Mesendoderm (in vitro differentiated cells): ENCODE data around the gene MRPL1.

ENCODE experiments used
- DNase-seq: peaks from one replicate; pipeline ENCODE4 v3.0.0; 2013
- H2AK5ac ChIP-seq: 2 replicates; pipeline ENCODE4 v1.6.1; 2013; ENCODE audit warnings: low read length, inconsistent platforms
- H2BK120ac ChIP-seq: 2 replicates; pipeline ENCODE4 v1.6.1; 2013; ENCODE audit warnings: low read depth, mild to moderate bottlenecking, low read length, moderate library complexity, mixed read lengths
- H2BK15ac ChIP-seq: replicated peaks from 2 replicates; pipeline ENCODE4 v1.6.1; 2013; ENCODE audit warnings: low read depth, mild to moderate bottlenecking, moderate library complexity
- H2BK5ac ChIP-seq: 2 replicates; pipeline ENCODE4 v1.6.1; 2013; ENCODE audit warnings: low read length, inconsistent platforms
- H3K18ac ChIP-seq: 2 replicates; pipeline ENCODE4 v1.6.1; 2013; ENCODE audit warnings: mild to moderate bottlenecking, low read length, mixed read lengths
- H3K23ac ChIP-seq: one replicate; pipeline ENCODE4 v1.6.1; 2013; ENCODE audit warnings: low read length
- H3K27ac ChIP-seq: 2 replicates; pipeline ENCODE4 v1.5.1; 2013; ENCODE audit warnings: low read depth, mild to moderate bottlenecking, inconsistent platforms, low read length, moderate library complexity
- H3K27me3 ChIP-seq: 2 replicates; pipeline ENCODE4 v1.6.1; 2013; ENCODE audit warnings: low read length, control low read depth, mild to moderate bottlenecking, inconsistent platforms; ENCODE audit not compliant: insufficient read depth, poor library complexity
- H3K36me3 ChIP-seq: 2 replicates; pipeline ENCODE4 v1.6.1; 2013; ENCODE audit warnings: low read length, inconsistent platforms; ENCODE audit not compliant: control insufficient read depth, insufficient read depth
- H3K4ac ChIP-seq: one replicate; pipeline ENCODE4 v1.6.1; 2013; ENCODE audit warnings: low read depth, mild to moderate bottlenecking, low read length, moderate library complexity
- H3K4me1 ChIP-seq: 2 replicates; pipeline ENCODE4 v1.6.1; 2013; ENCODE audit warnings: low read depth, low read length, inconsistent platforms; ENCODE audit not compliant: control insufficient read depth
- H3K4me2 ChIP-seq: 2 replicates; pipeline ENCODE4 v1.6.1; 2013; ENCODE audit warnings: low read length
- H3K4me3 ChIP-seq: 2 replicates; pipeline ENCODE4 v1.5.1; 2013; ENCODE audit warnings: mild to moderate bottlenecking, low read length
- H3K56ac ChIP-seq: one replicate; pipeline ENCODE4 v1.6.1; 2013; ENCODE audit warnings: low read length
- H3K79me1 ChIP-seq: 2 replicates; pipeline ENCODE4 v1.6.1; 2013; ENCODE audit warnings: low read length, inconsistent platforms
- H3K79me2 ChIP-seq: 2 replicates; pipeline ENCODE4 v1.6.1; 2013; ENCODE audit warnings: mild to moderate bottlenecking, low read length; ENCODE audit not compliant: control insufficient read depth, insufficient read depth
- H3K9ac ChIP-seq: 2 replicates; pipeline ENCODE4 v1.6.1; 2013; ENCODE audit warnings: low read length, inconsistent platforms
- H4K5ac ChIP-seq: one replicate; pipeline ENCODE4 v1.6.1; 2013; ENCODE audit warnings: low read length
- H4K8ac ChIP-seq: one replicate; pipeline ENCODE4 v1.6.1; 2013; ENCODE audit warnings: low read depth, mild to moderate bottlenecking, control low read depth, low read length, moderate library complexity
- WGBS: extraction: QIAGEN DNeasy Blood & Tissue Kit; methylation state at CpG from one replicate; pipeline ENCODE4 v1.1.7; 2013; ENCODE audit warnings: low lambda C conversion rate, missing lambda C conversion rate; ENCODE audit not compliant: insufficient coverage; ENCODE audit errors: extremely low coverage; 5-methylcytosine and 5-hydroxymethylcytosine counted together

Gene MRPL1

DNA sequence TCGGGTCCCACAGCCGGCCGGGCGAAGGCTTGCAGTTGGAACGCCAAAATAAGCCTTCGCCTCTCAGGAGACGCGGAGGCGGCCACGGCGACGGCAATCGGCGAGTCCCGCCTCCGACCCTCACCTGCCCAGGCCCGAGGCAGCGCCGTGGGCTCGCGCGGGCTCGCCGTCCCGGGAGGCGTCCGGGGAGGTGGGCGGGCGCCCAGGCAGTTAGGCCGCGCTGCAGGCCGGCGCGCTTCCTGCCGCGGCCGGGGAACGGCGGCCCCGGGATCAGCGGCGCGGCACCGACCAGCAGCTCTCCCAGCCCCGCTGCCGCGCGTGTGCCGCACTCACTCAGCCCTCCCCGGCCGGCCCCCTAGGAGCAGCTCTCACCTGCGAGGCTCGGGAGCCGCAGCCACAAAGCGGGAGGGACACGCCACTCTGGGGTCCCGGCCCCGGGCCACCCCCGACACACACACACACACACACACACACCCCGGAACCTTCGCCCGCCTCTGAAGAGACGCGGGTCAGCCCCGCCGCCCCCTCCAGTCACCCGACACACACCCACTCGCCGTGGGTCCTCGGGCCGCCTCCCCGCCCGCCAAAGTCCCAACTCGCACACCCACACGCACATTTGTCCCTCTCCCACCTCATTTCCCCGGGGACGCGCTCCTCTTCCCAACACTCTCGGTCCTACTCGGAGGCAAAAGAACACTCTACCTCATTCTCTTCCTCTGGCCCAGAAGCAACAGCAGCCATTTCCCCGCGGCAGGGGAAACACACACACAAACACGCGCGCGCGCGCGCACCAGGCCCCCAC, 43.8 kb upstream of the MRPL1 start, which contains the start of gene CNOT6L:
TSS of gene CNOT6L (minus strand) at position 767 of the 802 bp plus-strand sequence. CDS start at position 707, 60 bp downstream.
- H3K56ac ChIP-seq: peak within 1 kb of the TSS; percentile 93
- H3K79me1 ChIP-seq: peaks cover 2% of the 10 kb centered on the region
- peak; percentile 85 for DNase-seq
- H3K27ac ChIP-seq: peak within 1 kb of the TSS; percentile 85
- H2AK5ac ChIP-seq: no peak within 1 kb of the TSS
- no peaks in the 10 kb centered on the region for H3K27me3 ChIP-seq
- H3K4me2 ChIP-seq: peak within 1 kb of the TSS; percentile 92
- H3K18ac ChIP-seq: peak within 1 kb of the TSS; percentile 19
- no peak within 1 kb of the TSS for H2BK15ac ChIP-seq
- no peak within 1 kb of the TSS for H3K4ac ChIP-seq
- no CpG with 5 or more reads among the region's 89 CpGs for WGBS
- H3K4me3 ChIP-seq: peak within 1 kb of the TSS; percentile 84
- H3K36me3 ChIP-seq: no peaks in the 10 kb centered on the region
- H4K8ac ChIP-seq: no peak within 1 kb of the TSS
- no peak within 1 kb of the TSS for H4K5ac ChIP-seq
- H3K23ac ChIP-seq: peak within 1 kb of the TSS; percentile 94
- H3K79me2 ChIP-seq: no peaks in the 10 kb centered on the region
- H2BK5ac ChIP-seq: no peak within 1 kb of the TSS
- peaks cover 4% of the 10 kb centered on the region for H3K4me1 ChIP-seq
- peak within 1 kb of the TSS; percentile 84 for H3K9ac ChIP-seq
- H2BK120ac ChIP-seq: no peak within 1 kb of the TSS

DNA sequence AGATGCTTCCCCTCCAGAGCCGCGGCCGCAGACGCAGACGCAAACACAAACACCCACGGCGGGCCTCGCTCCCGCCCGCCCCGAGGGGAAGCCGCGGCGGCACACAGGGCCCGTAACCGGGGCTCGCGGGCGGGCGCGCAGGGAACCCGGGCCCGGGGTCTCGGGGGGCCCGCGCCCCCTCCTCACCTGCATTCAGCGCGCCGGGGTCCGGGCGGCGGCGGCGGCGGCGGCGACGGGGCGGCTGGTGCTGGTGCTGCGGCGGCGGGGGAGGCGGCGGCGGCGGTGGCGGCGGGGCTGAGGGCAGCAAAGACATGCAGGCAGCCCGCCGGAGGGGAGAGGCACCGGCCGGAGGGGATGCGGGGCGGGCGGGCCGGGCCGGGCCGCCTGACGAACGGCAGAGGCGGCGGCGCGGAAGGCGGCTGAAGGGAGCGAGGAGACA, 43.2 kb upstream of the MRPL1 start:
- H3K9ac ChIP-seq: peak overlapping the region; percentile 84
- peak overlapping the region; percentile 94 for H3K23ac ChIP-seq
- H3K27me3 ChIP-seq: no peaks in the 10 kb centered on the region
- H3K36me3 ChIP-seq: no peaks in the 10 kb centered on the region
- H2AK5ac ChIP-seq: no peak overlapping the region
- H3K79me2 ChIP-seq: no peaks in the 10 kb centered on the region
- peak overlapping the region; percentile 84 for H3K4me3 ChIP-seq
- DNase-seq: no peak
- H3K4ac ChIP-seq: no peak overlapping the region
- H3K56ac ChIP-seq: peak overlapping the region; percentile 93
- no peak overlapping the region for H2BK120ac ChIP-seq
- H3K27ac ChIP-seq: peak overlapping the region; percentile 85
- peaks cover 4% of the 10 kb centered on the region for H3K4me1 ChIP-seq
- H3K79me1 ChIP-seq: peaks cover 2% of the 10 kb centered on the region
- H2BK15ac ChIP-seq: no peak overlapping the region
- WGBS: no CpG with 5 or more reads among the region's 66 CpGs
- H4K8ac ChIP-seq: no peak overlapping the region
- peak overlapping the region; percentile 92 for H3K4me2 ChIP-seq
- H2BK5ac ChIP-seq: no peak overlapping the region
- no peak overlapping the region for H4K5ac ChIP-seq
- peak overlapping the region; percentile 19 for H3K18ac ChIP-seq

DNA sequence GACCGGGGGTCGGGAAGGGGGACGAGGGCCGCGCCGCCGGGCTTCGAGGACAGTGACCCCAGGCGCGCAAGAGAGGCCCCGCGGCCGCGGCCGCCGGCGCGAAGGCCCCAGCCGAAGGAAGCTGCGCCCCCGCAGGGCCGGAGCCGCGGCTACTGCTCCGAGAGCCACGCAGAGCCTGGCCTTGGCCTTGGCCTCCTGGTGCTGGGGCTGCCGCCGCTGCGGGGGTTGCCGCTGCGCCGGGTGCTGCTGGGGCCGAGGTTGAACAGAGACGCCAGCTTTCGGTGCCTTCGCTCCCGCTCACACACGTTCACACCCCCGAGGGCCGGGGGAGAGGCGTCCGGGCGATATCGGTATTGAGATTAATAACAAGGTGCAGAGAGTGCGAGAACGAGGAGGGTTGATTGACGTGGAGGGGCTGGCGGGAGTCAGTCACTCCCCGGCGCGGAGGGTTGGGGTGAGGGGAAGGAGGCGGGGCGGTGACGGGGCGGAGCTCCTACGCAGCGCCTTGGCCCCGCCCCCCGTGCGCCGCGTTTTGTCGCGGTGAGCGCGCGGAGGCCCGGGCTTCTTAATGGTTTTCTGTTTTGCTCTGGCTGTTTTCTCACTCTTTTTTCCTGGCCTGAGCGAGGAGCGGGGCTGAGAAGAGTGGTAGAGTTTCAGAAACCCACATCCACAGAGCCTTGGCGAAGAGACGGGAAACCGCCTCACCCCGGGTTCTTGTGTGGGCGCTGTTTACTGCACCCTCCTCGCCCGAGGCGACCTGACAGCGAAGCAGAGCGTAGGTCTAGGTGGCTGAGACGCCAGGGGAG, 42.6 kb upstream of the MRPL1 start:
- Histone ChIP-seq H2BK5ac (no peak overlapping the region), H3K23ac (no peak overlapping the region), H3K56ac (peak overlapping the region; percentile 96), H3K4me1 (peaks cover 4% of the 10 kb centered on the region), H3K4ac (no peak overlapping the region), H3K9ac (peak overlapping the region; percentile 89), H3K18ac (peak overlapping the region; percentile 85), H2BK15ac (no peak overlapping the region), H4K5ac (no peak overlapping the region), H3K79me1 (peaks cover 2% of the 10 kb centered on the region), H3K36me3 (no peaks in the 10 kb centered on the region), H3K4me3 (peak overlapping the region; percentile 90), H4K8ac (no peak overlapping the region), H3K27ac (peak overlapping the region; percentile 85), H3K27me3 (no peaks in the 10 kb centered on the region), H2BK120ac (no peak overlapping the region), H3K79me2 (no peaks in the 10 kb centered on the region), H2AK5ac (no peak overlapping the region), H3K4me2 (peak overlapping the region; percentile 77)
- DNase-seq: peak; percentile 89
- no CpG with 5 or more reads among the region's 81 CpGs for WGBS

DNA sequence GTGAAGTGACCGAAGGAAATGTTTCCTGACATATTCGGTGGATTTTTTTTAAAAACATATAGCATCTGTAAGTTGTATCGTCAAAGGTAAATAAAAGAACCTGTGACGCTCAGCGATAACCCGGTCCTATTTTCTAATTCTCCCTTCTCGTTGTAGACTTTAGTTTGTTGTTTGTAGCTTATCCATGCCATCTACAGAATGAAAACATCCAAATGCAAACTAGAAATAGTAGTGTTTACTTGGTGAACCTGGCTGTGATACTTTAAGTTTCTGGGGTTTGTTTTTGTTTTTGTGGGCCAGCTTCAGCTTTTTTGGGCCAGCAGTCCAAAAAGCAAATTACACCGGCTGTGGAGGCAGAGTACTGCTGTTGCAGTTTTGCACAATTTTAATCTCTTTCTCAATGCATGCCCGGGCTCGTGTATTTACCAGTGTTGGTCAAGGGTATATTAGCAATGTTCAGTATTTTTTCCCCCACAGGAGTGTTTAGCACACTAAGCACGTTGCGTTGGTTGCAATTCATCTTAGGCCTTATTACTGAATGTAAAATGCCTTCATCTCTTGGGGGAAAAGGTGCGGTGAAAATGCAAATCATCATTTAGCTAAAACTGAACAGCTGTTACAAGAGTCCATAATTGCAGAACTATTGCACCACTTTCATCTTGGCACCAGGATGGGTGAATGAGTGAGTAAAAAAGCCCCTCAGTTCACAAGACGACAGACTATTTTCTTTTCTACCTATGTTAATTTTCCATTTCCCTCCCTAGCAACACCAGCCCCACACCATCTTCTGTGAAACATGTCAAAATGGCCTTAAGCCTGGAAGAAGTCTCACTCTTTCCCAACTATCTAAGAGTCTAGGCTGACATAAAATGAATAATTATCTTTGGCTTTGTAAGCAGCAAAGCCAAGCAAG, 41.7 kb upstream of the MRPL1 start:
- H2BK15ac ChIP-seq: no peak overlapping the region
- no peak overlapping the region for H3K23ac ChIP-seq
- H3K4ac ChIP-seq: no peak overlapping the region
- no peaks in the 10 kb centered on the region for H3K27me3 ChIP-seq
- peak overlapping the region; percentile 90 for H3K4me3 ChIP-seq
- H3K56ac ChIP-seq: peak overlapping the region; percentile 96
- H3K18ac ChIP-seq: peak overlapping the region; percentile 85
- DNase-seq: no peak
- no peak overlapping the region for H2BK120ac ChIP-seq
- no peak overlapping the region for H4K5ac ChIP-seq
- no peak overlapping the region for H3K27ac ChIP-seq
- peak overlapping the region; percentile 57 for H4K8ac ChIP-seq
- peak overlapping the region; percentile 89 for H3K9ac ChIP-seq
- peaks cover 2% of the 10 kb centered on the region for H3K79me1 ChIP-seq
- H3K36me3 ChIP-seq: no peaks in the 10 kb centered on the region
- no peak overlapping the region for H2AK5ac ChIP-seq
- H3K79me2 ChIP-seq: no peaks in the 10 kb centered on the region
- peaks cover 4% of the 10 kb centered on the region for H3K4me1 ChIP-seq
- WGBS: no CpG with 5 or more reads among the region's 14 CpGs
- peak overlapping the region; percentile 76 for H3K4me2 ChIP-seq
- H2BK5ac ChIP-seq: no peak overlapping the region

DNA sequence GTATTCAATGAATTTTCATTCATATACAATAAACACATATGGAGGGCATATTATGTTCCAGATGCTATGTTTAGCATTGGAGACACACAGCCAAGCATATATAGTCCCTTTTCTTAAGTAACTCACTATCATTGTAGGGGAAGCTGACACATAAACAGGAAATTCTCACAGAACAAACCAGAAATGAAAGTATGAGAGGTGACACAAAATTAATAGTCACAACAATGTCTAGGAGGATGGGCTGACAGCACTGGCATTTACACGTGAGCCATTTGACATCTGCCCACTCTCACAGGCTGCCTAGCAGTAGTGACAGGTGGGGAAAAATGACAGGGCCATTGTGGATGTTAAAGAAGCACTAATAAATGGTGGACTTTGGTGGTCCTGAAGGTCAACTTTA, 40.9 kb upstream of the MRPL1 start:
- Histone ChIP-seq H3K4me3 (no peak overlapping the region), H3K9ac (no peak overlapping the region), H3K79me1 (peaks cover 2% of the 10 kb centered on the region), H2BK5ac (no peak overlapping the region), H3K36me3 (no peaks in the 10 kb centered on the region), H4K8ac (no peak overlapping the region), H3K27me3 (no peaks in the 10 kb centered on the region), H3K56ac (no peak overlapping the region), H2BK120ac (no peak overlapping the region), H3K23ac (no peak overlapping the region), H3K79me2 (no peaks in the 10 kb centered on the region), H4K5ac (no peak overlapping the region), H3K27ac (no peak overlapping the region), H2AK5ac (no peak overlapping the region), H3K4me2 (no peak overlapping the region), H3K4ac (no peak overlapping the region), H3K4me1 (peaks cover 4% of the 10 kb centered on the region), H2BK15ac (no peak overlapping the region), H3K18ac (no peak overlapping the region)
- DNase-seq: no peak
- WGBS: no CpG with 5 or more reads among the region's 1 CpG
